Esophagus muscularis mucosa (tissue), 4 donors: ENCODE results near the gene STAC. TPM values are rescaled to one million over a fixed set of nuclear protein-coding genes. Genes with fewer than 3 reads are reported as not detected.

Experiments
- DNase-seq: peaks from one replicate; pipeline ENCODE4 v3.0.0-alpha.2; 2017; ENCODE audit errors: extremely low spot score
- H3K27ac ChIP-seq, 4 donors: fragments of 200-600 bp; sonication (generic); replicated peaks in 1 of 4; 1 replicate in 3 of 4; 2 replicates in 1 of 4; pipeline ENCODE4 v1.5.1; 2016 to 2019; ENCODE audit warnings: mild to moderate bottlenecking in 1 of 4
- H3K27me3 ChIP-seq, 4 donors: fragments of 200-600 bp; sonication (generic); one replicate each; pipeline versions ENCODE4 v1.5.1 to v1.6.0; 2016 to 2019
- H3K36me3 ChIP-seq, 4 donors: fragments of 200-600 bp; sonication (generic); one replicate each; pipeline ENCODE4 v1.5.1; 2016 to 2019
- H3K4me1 ChIP-seq, 4 donors: fragments of 200-600 bp; sonication (generic); one replicate each; pipeline ENCODE4 v1.5.1; 2016 to 2019
- H3K4me3 ChIP-seq, 4 donors: fragments of 200-600 bp; sonication (generic); 1 replicate in 2 of 4; 2 replicates in 2 of 4; pipeline ENCODE4 v1.5.1; 2016 to 2019; ENCODE audit warnings: mild to moderate bottlenecking in 4 of 4, moderate library complexity in 1 of 4
- H3K9me3 ChIP-seq, 4 donors: fragments of 200-600 bp; sonication (generic); 1 replicate in 3 of 4; 2 replicates in 1 of 4; pipeline ENCODE4 v1.5.1; 2016 to 2019
- CTCF ChIP-seq, 3 experiments: fragments of 200-600 bp in 2 of 3; fragments of 450-650 bp in 1 of 3; sonication (generic) in 2 of 3; IDR thresholded peaks; one replicate each; pipeline ENCODE4 v1.5.1; 2017 to 2019; ENCODE audit warnings: antibody characterized with exemption in 3 of 3, mild to moderate bottlenecking in 2 of 3, moderate library complexity in 1 of 3
- EP300 ChIP-seq: sonication (generic); formaldehyde crosslinking; IDR thresholded peaks from one replicate; pipeline ENCODE4 v1.6.1; 2017; ENCODE audit warnings: antibody characterized with exemption
- POLR2A ChIP-seq: fragments of 450-650 bp; IDR thresholded peaks from one replicate; pipeline ENCODE4 v1.6.1; 2017; ENCODE audit warnings: antibody characterized with exemption, moderate library complexity, mild to moderate bottlenecking, low read depth
- POLR2AphosphoS5 ChIP-seq, 2 donors: sonication (generic); formaldehyde crosslinking; IDR thresholded peaks; one replicate each; pipeline ENCODE4 v1.6.1; 2017; ENCODE audit warnings: antibody characterized with exemption in 2 of 2
- WGBS: methylation state at CpG from one replicate; pipeline ENCODE4 v1.1.5; 2018; 5-methylcytosine and 5-hydroxymethylcytosine counted together
- intact Hi-C: fragments of 100-400 bp; cut with DNase I; formaldehyde crosslinking; loops from one replicate; pipeline ENCODE4 v1.15.1; 2023
- total RNA-seq, 4 donors: library from RNA; depleted of rRNA; stranded (reverse); fragments of >200 nt; gene quantifications; one replicate each; pipeline versions ENCODE4 v1.1.0 to v1.2.1, GENCODE V29; 2016

STAC gene
- total RNA-seq, 4 donors from 2014 or later = 7.1 to 11.9 (median 8.0) TPM

GRCh38 chr3:36394176-36394575 is 13.9 kb downstream of the STAC start:
- Histone ChIP-seq H3K27me3 (no peaks in the 10 kb centered on the region), H3K4me1 (no peaks in the 10 kb centered on the region), H3K4me3 (no peak overlapping the region), H3K9me3 (no peaks in the 10 kb centered on the region), H3K27ac (no peak overlapping the region), H3K36me3 (no peaks in the 10 kb centered on the region)
- TF ChIP-seq POLR2AphosphoS5 (IDR thresholded peaks at IDR 0.05) (no peak), EP300 (no peak), CTCF (IDR thresholded peaks at IDR 0.05) (no peak), POLR2A (no peak)
- intact Hi-C loops = no loop called here
- no peak for DNase-seq

GRCh38 chr3:36397841-36398240 is 17.5 kb downstream of the STAC start:
- Histone ChIP-seq H3K27me3 (no peaks in the 10 kb centered on the region), H3K4me3 (no peak overlapping the region), H3K36me3 (no peaks in the 10 kb centered on the region), H3K4me1 (no peaks in the 10 kb centered on the region), H3K9me3 (no peaks in the 10 kb centered on the region), H3K27ac (no peak overlapping the region)
- TF ChIP-seq POLR2AphosphoS5 (IDR thresholded peaks at IDR 0.05) (no peak), EP300 (no peak), POLR2A (no peak), CTCF (IDR thresholded peaks at IDR 0.05) (no peak)
- no peak for DNase-seq
- intact Hi-C loops = no loop called here
- 69% methylated on average over 2 of the region's 2 CpGs for WGBS

GRCh38 chr3:36399933-36400332 is 19.6 kb downstream of the STAC start:
- H3K36me3 ChIP-seq = no peaks in the 10 kb centered on the region
- no peak overlapping the region for H3K27ac ChIP-seq
- 93% methylated on average over 5 of the region's 5 CpGs for WGBS
- H3K27me3 ChIP-seq = no peaks in the 10 kb centered on the region
- H3K4me3 ChIP-seq = no peak overlapping the region
- TF ChIP-seq POLR2A = no peak
- no peak for TF ChIP-seq POLR2AphosphoS5 (IDR thresholded peaks at IDR 0.05)
- intact Hi-C loops = no loop called here
- DNase-seq = no peak
- no peaks in the 10 kb centered on the region for H3K4me1 ChIP-seq
- no peaks in the 10 kb centered on the region for H3K9me3 ChIP-seq

- Histone ChIP-seq H3K9me3 (no peaks in the 10 kb centered on the region), H3K36me3 (no peaks in the 10 kb centered on the region), H3K27me3 (no peaks in the 10 kb centered on the region), H3K4me3 (no peak overlapping the region), H3K27ac (no peak overlapping the region), H3K4me1 (no peaks in the 10 kb centered on the region)
- TF ChIP-seq POLR2AphosphoS5 (IDR thresholded peaks at IDR 0.05) (no peak), CTCF (IDR thresholded peaks at IDR 0.05) (no peak), POLR2A (no peak), EP300 (no peak)
- no peak for DNase-seq
- WGBS = 76% methylated on average over 1 of the region's 1 CpG
- intact Hi-C loops = no loop called here
These were observed 20.8 kb downstream of the STAC start for GRCh38 chr3:36401056-36401455.

- no peak for TF ChIP-seq POLR2A
- TF ChIP-seq POLR2AphosphoS5 (IDR thresholded peaks at IDR 0.05) = no peak
- TF ChIP-seq CTCF (IDR thresholded peaks at IDR 0.05) = no peak
- no peak for TF ChIP-seq EP300
- no peaks in the 10 kb centered on the region for H3K27me3 ChIP-seq
- no peaks in the 10 kb centered on the region for H3K9me3 ChIP-seq
- no peak overlapping the region for H3K27ac ChIP-seq
- no peak for DNase-seq
- intact Hi-C loops = no loop called here
- H3K36me3 ChIP-seq = no peaks in the 10 kb centered on the region
- no peak overlapping the region for H3K4me3 ChIP-seq
- no peaks in the 10 kb centered on the region for H3K4me1 ChIP-seq
These were observed 23.4 kb downstream of the STAC start for GRCh38 chr3:36403661-36404060.
